CD14-positive monocyte (primary cell): ENCODE data around the gene SPINT1. TPM values are rescaled to one million over a fixed set of nuclear protein-coding genes. Genes with fewer than 3 reads are reported as not detected.

ENCODE experiments used
- DNase-seq, 3 donors: peaks; one replicate each; pipeline ENCODE4 v3.0.0-alpha.2; 2011 to 2022
- H2AFZ ChIP-seq: 2 replicates; pipeline ENCODE4 v1.6.0; 2012; ENCODE audit warnings: mild to moderate bottlenecking, low read depth, low read length, inconsistent platforms; ENCODE audit not compliant: insufficient read depth, poor library complexity, severe bottlenecking
- H3K27ac ChIP-seq, 2 donors: 1 replicate in 1 of 2; 2 replicates in 1 of 2; pipeline ENCODE4 v1.5.1; 2012 to 2013; ENCODE audit warnings: low read length in 2 of 2, control low read depth in 1 of 2, inconsistent platforms in 1 of 2, low read depth in 1 of 2, mild to moderate bottlenecking in 1 of 2
- H3K27me3 ChIP-seq, 2 donors: one replicate each; pipeline versions ENCODE4 v1.6.0 to v1.6.1; 2011 to 2013; ENCODE audit warnings: low read length in 2 of 2; ENCODE audit not compliant: control insufficient read depth in 2 of 2, insufficient read depth in 2 of 2
- H3K36me3 ChIP-seq, 2 donors: replicated peaks in 1 of 2; 1 replicate in 1 of 2; 2 replicates in 1 of 2; pipeline versions ENCODE4 v1.5.1 to v1.6.1; 2012 to 2013; ENCODE audit warnings: low read length in 2 of 2, control low read depth in 1 of 2, inconsistent platforms in 1 of 2, mild to moderate bottlenecking in 1 of 2; ENCODE audit not compliant: insufficient read depth in 2 of 2, control insufficient read depth in 1 of 2
- H3K4me1 ChIP-seq, 2 donors: 1 replicate in 1 of 2; 2 replicates in 1 of 2; pipeline versions ENCODE4 v1.5.1 to v1.6.1; 2012 to 2013; ENCODE audit warnings: low read length in 2 of 2, control low read depth in 1 of 2, inconsistent platforms in 1 of 2, mild to moderate bottlenecking in 1 of 2, moderate library complexity in 1 of 2; ENCODE audit not compliant: insufficient read depth in 2 of 2, control insufficient read depth in 1 of 2
- H3K4me2 ChIP-seq: replicated peaks from 2 replicates; pipeline ENCODE3; 2012; ENCODE audit warnings: low read length, moderate library complexity, mild to moderate bottlenecking; ENCODE audit not compliant: poor library complexity, severe bottlenecking; ENCODE audit errors: extremely low read depth
- H3K4me3 ChIP-seq, 3 experiments: fragments of 200-600 bp in 1 of 3; sonication (generic) in 1 of 3; replicated peaks in 1 of 3; 1 replicate in 2 of 3; 2 replicates in 1 of 3; pipeline ENCODE4 v1.5.1; 2011 to 2013; ENCODE audit warnings: low read length in 3 of 3, mild to moderate bottlenecking in 3 of 3, control low read depth in 2 of 3, low read depth in 2 of 3, inconsistent platforms in 1 of 3, moderate library complexity in 1 of 3
- H3K79me2 ChIP-seq: 2 replicates; pipeline ENCODE4 v1.6.0; 2012; ENCODE audit warnings: mild to moderate bottlenecking, control low read depth, inconsistent platforms, low read length, moderate library complexity; ENCODE audit not compliant: insufficient read depth
- H3K9ac ChIP-seq: 2 replicates; pipeline ENCODE4 v1.6.0; 2017; ENCODE audit warnings: low read length, mild to moderate bottlenecking; ENCODE audit not compliant: insufficient read depth, poor library complexity, severe bottlenecking
- H3K9me3 ChIP-seq, 2 donors: replicated peaks in 1 of 2; 1 replicate in 1 of 2; 2 replicates in 1 of 2; pipeline versions ENCODE4 v1.5.1 to v1.6.1; 2012 to 2013; ENCODE audit warnings: low read length in 2 of 2, control low read depth in 1 of 2; ENCODE audit not compliant: control insufficient read depth in 1 of 2, insufficient read depth in 1 of 2
- H4K20me1 ChIP-seq: 2 replicates; pipeline ENCODE4 v1.6.0; 2012; ENCODE audit warnings: mild to moderate bottlenecking, low read length, control low read depth, moderate library complexity; ENCODE audit not compliant: insufficient read depth
- H3K27ac Mint-ChIP-seq, 7 donors: one replicate each; pipeline ENCODE4 v1.8.0; 2020; ENCODE audit warnings: mild to moderate bottlenecking in 7 of 7, mixed read lengths in 7 of 7, moderate library complexity in 6 of 7, inconsistent platforms in 2 of 7
- H3K27me3 Mint-ChIP-seq, 3 donors: one replicate each; pipeline ENCODE4 v1.8.0; 2021 to 2022; ENCODE audit warnings: low read depth in 3 of 3, mild to moderate bottlenecking in 3 of 3, mixed read lengths in 3 of 3, moderate library complexity in 3 of 3, inconsistent platforms in 1 of 3
- H3K36me3 Mint-ChIP-seq, 2 donors: one replicate each; pipeline ENCODE4 v1.8.0; 2020; ENCODE audit warnings: mixed read lengths in 2 of 2, inconsistent platforms in 1 of 2, mild to moderate bottlenecking in 1 of 2
- H3K4me1 Mint-ChIP-seq: one replicate; pipeline ENCODE4 v1.8.0; 2020; ENCODE audit warnings: mild to moderate bottlenecking, mixed read lengths
- H3K4me3 Mint-ChIP-seq, 2 donors: one replicate each; pipeline ENCODE4 v1.8.0; 2020; ENCODE audit warnings: mild to moderate bottlenecking in 2 of 2, mixed read lengths in 2 of 2, moderate library complexity in 1 of 2
- H3K9me3 Mint-ChIP-seq, 7 donors: one replicate each; pipeline ENCODE4 v1.8.0; 2020 to 2022; ENCODE audit warnings: mixed read lengths in 7 of 7, mild to moderate bottlenecking in 6 of 7, moderate library complexity in 6 of 7, inconsistent platforms in 2 of 7
- WGBS: methylation state at CpG from one replicate; pipeline ENCODE4 v1.1.5; 2013; ENCODE audit warnings: missing lambda C conversion rate; ENCODE audit not compliant: insufficient coverage; 5-methylcytosine and 5-hydroxymethylcytosine counted together
- intact Hi-C, 2 donors: fragments of 100-400 bp; cut with micrococcal nuclease; formaldehyde crosslinking; loops; one replicate each; pipeline versions ENCODE4 v1.15.0 to v1.15.1; 2023
- polyA plus RNA-seq, 3 donors: library from polyadenylated mRNA; depleted of rRNA in 1 of 3; unstranded in 2 of 3; stranded (reverse) in 1 of 3; fragments of 300-500 nt in 2 of 3; fragments of >200 nt in 1 of 3; fragmentation: Illumina TruSeq in 2 of 3; gene quantifications; 1 replicate in 2 of 3; 2 replicates in 1 of 3; pipeline ENCODE4 v1.2.3, GENCODE V29; 2012 to 2021
- TF ChIP-seq, protein P1 (sequence below): fragments of 200-600 bp; IDR thresholded peaks from one replicate; pipeline ENCODE4 v1.8.0; 2022; ENCODE audit warnings: antibody characterized with exemption, mild to moderate bottlenecking

SPINT1 gene
- polyA plus RNA-seq, 3 donors = 17.1 to 46.5 (median 21.5) TPM

DNA sequence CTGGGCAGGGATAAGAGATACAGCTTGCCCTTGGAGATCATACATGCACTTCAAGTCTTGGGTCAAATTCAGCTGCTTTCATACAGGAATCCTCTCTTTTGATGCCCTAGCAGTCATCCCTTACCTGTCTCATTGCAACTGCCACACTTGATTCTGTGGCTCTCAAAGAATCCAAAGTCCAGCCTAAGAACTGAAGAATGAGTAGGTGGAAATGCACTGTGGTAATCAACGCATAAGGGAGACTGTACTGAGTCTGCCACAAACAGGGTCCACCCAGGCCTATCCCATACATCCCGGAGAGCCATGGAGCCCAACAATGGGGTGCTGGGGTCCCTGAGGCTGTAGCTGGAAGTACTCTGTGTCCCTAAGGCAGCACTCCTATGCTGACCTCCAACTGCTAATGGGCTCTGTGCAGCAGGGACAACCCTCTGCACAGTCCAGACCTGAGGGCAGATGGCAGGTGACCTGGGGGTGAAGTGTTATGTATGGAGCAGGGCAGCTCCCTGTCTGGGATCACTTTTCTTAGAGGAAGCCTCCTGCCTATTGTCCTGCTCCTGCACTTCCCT, 48.7 kb downstream of the SPINT1 start:
- WGBS = no CpG with 5 or more reads among the region's 2 CpGs
- DNase-seq = no peak
- intact Hi-C loops = loop anchor here (10.0 kb wide), 2 partner anchors 88 to 198 kb away; partner anchors contain the start of genes DNAJC17 (in 1 of the 2), RAD51 (in 1 of the 2) and ZFYVE19 (in 1 of the 2)
- Histone ChIP-seq H3K4me3 (no peak overlapping the region), H3K4me2 (no peak overlapping the region), H2AFZ (no peak overlapping the region), H3K79me2 (peaks cover 32% of the 10 kb centered on the region), H3K9me3 (no peaks in the 10 kb centered on the region), H3K27me3 (no peaks in the 10 kb centered on the region), H3K9ac (no peak overlapping the region), H3K4me1 (peaks cover 24 to 35% of the 10 kb centered on the region in 2 donors), H4K20me1 (peaks cover 16% of the 10 kb centered on the region), H3K27ac (no peak overlapping the region), H3K36me3 (peaks cover 10 to 21% of the 10 kb centered on the region in 2 donors)
- H3K9me3 Mint-ChIP-seq = peaks cover 0 to 2% (median 0%) of the 10 kb centered on the region in 7 donors
- TF ChIP-seq, protein P1, sequence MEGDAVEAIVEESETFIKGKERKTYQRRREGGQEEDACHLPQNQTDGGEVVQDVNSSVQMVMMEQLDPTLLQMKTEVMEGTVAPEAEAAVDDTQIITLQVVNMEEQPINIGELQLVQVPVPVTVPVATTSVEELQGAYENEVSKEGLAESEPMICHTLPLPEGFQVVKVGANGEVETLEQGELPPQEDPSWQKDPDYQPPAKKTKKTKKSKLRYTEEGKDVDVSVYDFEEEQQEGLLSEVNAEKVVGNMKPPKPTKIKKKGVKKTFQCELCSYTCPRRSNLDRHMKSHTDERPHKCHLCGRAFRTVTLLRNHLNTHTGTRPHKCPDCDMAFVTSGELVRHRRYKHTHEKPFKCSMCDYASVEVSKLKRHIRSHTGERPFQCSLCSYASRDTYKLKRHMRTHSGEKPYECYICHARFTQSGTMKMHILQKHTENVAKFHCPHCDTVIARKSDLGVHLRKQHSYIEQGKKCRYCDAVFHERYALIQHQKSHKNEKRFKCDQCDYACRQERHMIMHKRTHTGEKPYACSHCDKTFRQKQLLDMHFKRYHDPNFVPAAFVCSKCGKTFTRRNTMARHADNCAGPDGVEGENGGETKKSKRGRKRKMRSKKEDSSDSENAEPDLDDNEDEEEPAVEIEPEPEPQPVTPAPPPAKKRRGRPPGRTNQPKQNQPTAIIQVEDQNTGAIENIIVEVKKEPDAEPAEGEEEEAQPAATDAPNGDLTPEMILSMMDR = peak; percentile 5
- peaks cover 2 to 14% (median 7%) of the 10 kb centered on the region in 3 donors for H3K27me3 Mint-ChIP-seq
- H3K4me3 Mint-ChIP-seq = peak overlapping the region in 1 of 2 donors; percentile 45
- peaks cover 29% of the 10 kb centered on the region for H3K4me1 Mint-ChIP-seq
- peaks cover 14 to 17% of the 10 kb centered on the region in 2 donors for H3K36me3 Mint-ChIP-seq
- H3K27ac Mint-ChIP-seq = no peak overlapping the region

DNA sequence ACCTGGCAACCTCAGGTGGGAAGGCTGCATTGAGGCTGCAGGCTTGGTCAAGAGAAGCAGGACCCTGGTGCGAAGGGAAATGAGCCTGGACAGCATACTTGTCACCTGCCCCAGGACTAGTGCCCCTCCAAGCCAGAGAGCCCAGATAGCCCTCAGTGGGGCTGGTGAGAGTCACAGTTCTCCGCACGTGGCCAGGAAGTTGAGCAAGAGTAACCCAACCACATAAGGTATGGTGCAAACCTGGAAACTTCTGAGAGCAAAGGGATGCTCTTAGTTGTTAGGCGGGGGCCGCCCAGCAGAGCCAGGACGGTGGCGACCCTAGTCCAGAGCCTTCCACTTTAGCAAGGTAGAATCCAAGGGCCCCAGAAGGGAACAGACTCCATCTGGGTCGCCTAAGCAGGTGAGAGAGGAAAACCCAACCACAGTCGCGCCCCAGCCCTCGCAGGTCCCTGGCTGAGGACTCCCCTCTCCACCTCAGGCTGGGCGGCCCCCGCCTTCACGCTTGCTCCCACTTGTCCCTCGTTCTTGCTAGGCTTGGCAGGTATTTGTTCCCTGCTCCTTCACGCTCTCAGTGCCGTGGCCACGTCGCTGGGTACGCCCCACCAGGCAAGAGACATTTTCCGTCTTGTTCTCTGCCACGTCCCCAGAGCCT, 49.3 kb downstream of the SPINT1 start:
- Histone ChIP-seq H3K4me2 (peak overlapping the region; percentile 93), H3K4me3 (no peak overlapping the region), H3K9me3 (no peaks in the 10 kb centered on the region), H2AFZ (peak overlapping the region; percentile 95), H3K27me3 (no peaks in the 10 kb centered on the region), H3K36me3 (peaks cover 14 to 28% of the 10 kb centered on the region in 2 donors), H3K27ac (no peak overlapping the region), H3K79me2 (peaks cover 37% of the 10 kb centered on the region), H3K9ac (no peak overlapping the region), H3K4me1 (peaks cover 24 to 35% of the 10 kb centered on the region in 2 donors), H4K20me1 (peaks cover 16% of the 10 kb centered on the region)
- Mint-ChIP-seq H3K9me3 (peaks cover 0 to 2% (median 0%) of the 10 kb centered on the region in 7 donors), H3K36me3 (peaks cover 19 to 24% of the 10 kb centered on the region in 2 donors), H3K27me3 (peaks cover 1 to 14% (median 7%) of the 10 kb centered on the region in 3 donors), H3K4me1 (peaks cover 31% of the 10 kb centered on the region), H3K4me3 (peak overlapping the region; percentile 30 to 45), H3K27ac (peak overlapping the region in 5 of 7 donors; percentile 50 to 100 (median 63))
- peak in 2 of 3 donors; percentile 37 to 79 for DNase-seq
- WGBS = 72% methylated on average over 21 of the region's 22 CpGs
- intact Hi-C loops = loop anchor here (10.0 kb wide), 2 partner anchors 88 to 198 kb away; partner anchors contain the start of genes DNAJC17 (in 1 of the 2), RAD51 (in 1 of the 2) and ZFYVE19 (in 1 of the 2)
- TF ChIP-seq, protein P1 = no peak
